GM18868 (cell line): ENCODE results near the gene GPR137C.

Experiments
- ATAC-seq: cut with Tn5 transposase; IDR thresholded peaks from one replicate; pipeline ENCODE4 v1.9.1; 2021; ENCODE audit warnings: mild to moderate bottlenecking, moderate library complexity; ENCODE audit not compliant: unreplicated experiment

The GPR137C gene

GRCh38 chr14:52661314-52661713 is 108.7 kb downstream of the GPR137C start:
- ATAC-seq = no peak

GRCh38 chr14:52663850-52664249 is 111.2 kb downstream of the GPR137C start:
- no peak for ATAC-seq

- no peak for ATAC-seq
Observed at GRCh38 chr14:52678591-52678990, 126.0 kb downstream of the GPR137C start.

GRCh38 chr14:52683985-52684520 is 131.4 kb downstream of the GPR137C start:
- ATAC-seq = no peak

GRCh38 chr14:52686176-52686575 is 133.5 kb downstream of the GPR137C start:
- ATAC-seq = no peak
